ENCODE results near the gene VGF.
"Not testable (repeated sequence)": the region's sequence is repeated elsewhere in the genome, so short reads cannot be mapped to it uniquely, and the experiment has no call there.

Gene VGF

DNA sequence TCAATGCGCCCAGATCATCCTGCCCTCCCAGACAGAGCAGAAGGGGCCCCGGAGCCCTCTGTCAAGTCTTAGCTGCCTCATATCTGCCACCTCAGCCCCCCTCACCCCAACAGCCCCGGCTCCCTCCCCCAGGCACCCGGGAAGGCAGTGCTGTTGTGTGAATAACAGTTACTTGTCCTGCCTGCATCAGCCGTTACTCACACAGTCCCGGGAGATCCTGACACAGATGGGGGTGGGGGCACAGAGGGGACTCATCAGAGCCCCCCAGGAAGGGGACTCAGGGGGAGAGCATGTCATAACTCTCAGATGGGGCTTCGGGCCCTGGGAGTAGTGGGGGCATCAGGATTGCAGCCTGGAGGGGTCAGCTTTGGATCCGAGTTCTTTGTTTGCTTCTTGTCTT is 50.9 kb downstream of the VGF start:
- DNase-seq: no peak

DNA sequence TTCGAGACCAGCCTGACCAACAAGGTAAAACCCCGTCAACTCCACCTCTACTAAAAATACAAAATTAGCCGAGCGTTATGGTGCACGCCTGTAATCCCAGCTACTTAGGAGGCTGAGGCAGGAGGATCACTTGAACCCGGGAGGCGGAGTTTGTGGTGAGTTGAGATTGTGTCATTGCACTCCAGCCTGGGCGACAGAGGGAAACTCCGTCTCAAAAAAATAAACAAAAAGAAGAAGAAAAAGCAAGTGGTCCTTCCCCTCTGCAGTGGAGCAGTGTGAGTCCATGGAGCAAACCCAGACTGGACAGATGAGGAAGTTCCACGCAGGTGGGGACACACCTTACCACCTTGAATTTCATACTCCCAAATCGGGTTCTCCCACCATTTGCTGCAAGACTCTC is 51.5 kb downstream of the VGF start:
- DNase-seq: no peak

DNA sequence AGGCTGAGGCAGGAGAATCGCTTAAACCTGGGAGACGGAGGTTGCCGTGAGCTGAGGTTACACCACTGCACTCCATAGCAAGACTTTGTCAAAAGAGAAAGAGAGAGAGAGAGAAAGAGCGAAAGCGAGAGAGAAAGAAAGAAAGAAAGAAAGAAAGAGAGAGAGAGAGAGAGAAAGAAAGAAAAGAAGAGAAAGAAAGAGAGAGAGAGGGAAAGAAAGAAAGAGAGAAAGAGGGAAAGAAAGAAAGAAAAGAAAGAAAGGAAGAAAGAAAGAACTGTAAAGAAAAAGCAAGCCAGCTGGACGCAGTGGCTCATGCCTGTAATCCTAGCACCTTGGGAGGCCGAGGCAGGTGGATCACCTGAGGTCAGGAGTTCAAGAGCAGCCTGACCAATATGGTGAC is 52.2 kb downstream of the VGF start:
- not testable (repeated sequence) for DNase-seq

Measured in stimulated activated CD4-positive, alpha-beta T cell treated with anti-CD3 and anti-CD28 coated beads, Interleukin-4, amount 100 ng/mL, for 4 hours (primary cell).